GM21528 (cell line): Measurements from ENCODE around the gene AMIGO3.

ENCODE experiments used
- ATAC-seq: cut with Tn5 transposase; IDR thresholded peaks from one replicate; pipeline ENCODE4 v1.9.1; 2021; ENCODE audit warnings: mild to moderate bottlenecking, moderate library complexity; ENCODE audit not compliant: unreplicated experiment, low FRiP score

The AMIGO3 gene

DNA sequence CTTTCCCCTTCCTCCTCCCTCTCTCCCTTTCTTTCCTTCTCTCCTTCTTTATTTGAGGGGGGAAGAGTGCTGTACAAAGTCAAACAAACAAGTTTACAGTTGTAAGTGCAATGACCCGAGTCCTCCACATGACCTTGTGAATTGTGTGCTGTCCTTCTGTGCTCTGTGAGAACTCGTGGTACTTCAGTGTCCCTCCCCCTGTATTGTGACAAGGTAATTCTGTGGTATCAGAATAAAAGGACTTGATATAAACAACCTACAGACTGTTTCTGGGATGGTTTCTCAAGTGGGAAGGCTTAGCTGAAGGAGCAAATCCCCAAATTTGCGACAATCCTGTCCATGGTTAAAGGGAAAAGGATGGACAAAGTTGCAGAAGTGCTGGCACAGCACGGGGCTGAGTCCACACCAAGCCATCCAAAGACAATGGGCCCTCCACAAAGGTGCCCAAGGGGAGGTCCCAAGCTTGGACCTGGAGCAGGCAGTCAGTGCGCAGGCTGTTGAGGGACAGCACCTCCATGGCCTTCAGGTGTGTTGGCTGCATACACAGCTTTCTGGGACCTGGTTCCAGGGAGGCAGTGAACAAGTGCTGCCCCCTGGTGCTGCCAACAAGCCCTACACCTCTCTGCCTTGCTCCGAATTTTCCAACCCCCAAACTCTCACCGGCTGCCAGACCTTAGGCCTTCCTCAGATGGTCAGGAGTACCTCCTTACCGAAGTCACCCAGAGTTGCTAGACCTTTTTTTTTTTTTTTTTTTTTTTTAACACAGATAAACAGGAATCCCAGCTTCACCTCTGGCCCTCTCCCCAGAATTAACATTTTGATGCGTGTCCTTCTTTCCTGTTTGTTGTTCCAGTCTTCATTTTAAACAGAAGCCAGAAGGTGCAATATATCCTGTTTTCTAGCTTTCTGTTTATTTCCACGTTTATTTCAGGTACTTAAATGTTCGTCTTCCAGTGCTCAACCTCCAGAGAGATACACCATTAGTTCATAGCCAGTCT, 47.9 kb downstream of the AMIGO3 start:
- no peak for ATAC-seq

DNA sequence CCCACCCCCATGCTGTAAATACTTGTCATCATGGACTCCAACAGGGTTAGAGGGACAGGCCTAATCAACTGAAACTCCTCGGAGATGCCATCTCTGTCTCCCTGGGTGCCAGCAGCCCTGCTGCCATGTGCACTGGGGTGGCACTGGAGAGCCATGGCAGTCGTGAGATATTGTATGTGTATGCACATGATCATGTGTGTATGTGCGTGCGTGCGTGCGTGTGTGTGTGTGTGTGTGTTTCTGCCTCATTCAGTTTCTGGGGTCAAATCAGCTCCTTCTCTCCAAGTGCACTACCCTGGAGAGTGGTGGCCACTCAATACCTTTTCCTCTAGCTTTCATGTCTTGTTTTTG, 48.6 kb downstream of the AMIGO3 start:
- ATAC-seq, result no peak

DNA sequence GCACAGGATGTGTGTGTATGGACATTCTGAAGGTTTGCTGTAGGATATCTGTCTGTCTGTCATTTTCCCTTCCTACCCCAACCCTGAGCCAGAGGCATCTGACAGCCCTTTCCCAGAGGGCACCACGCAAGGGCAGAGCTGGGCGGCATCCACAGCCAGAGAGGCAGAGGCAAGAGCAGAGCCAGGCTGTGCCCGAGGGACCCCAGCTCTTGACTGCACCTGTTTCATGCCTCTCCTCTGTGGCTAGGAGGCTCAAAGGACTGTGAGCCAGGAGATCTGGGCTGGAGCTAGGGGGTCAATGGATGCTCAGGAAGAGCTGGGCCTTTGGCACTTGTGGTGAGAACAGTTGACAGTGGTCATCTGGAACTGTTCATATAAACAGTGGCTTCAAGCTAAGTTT, 50.1 kb downstream of the AMIGO3 start:
- no peak for ATAC-seq

GRCh38 chr3:49668861-49669260, 50.6 kb downstream of the AMIGO3 start:
- no peak for ATAC-seq

DNA sequence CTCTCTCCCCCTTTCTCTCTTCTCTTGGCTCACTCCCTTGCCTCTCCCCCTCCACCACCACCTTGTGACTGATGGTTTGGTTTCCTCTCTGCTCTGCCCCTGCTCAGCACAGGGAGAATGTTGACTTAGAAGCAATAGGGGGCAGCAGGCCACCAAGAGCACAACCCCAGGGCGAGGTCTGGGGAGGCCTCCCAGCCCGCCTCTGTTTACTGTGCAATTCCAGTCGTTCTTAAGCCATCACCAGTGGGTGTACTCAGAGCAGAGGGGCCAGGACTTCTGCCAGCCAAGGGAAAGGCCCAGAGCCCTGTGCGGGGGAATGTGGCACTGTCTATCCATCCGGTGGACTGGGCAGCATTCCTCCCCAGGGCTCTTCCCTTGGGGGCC, 51.1 kb downstream of the AMIGO3 start:
- no peak for ATAC-seq

GRCh38 chr3:49667701-49668413, 51.6 kb downstream of the AMIGO3 start:
- no peak for ATAC-seq
